Neural crest cell (in vitro differentiated cells): Measurements from ENCODE around the gene TPM2. TPM values are rescaled to one million over a fixed set of nuclear protein-coding genes. Genes with fewer than 3 reads are reported as not detected.

Source experiments
- DNase-seq: peaks from one replicate; pipeline ENCODE4 v3.0.0; 2021; ENCODE audit warnings: low read depth, mixed read lengths, low spot score
- H3K27ac Mint-ChIP-seq: one replicate; pipeline ENCODE4 v1.8.0; 2021; ENCODE audit warnings: mild to moderate bottlenecking, mixed read lengths; ENCODE audit not compliant: unreplicated experiment
- H3K27me3 Mint-ChIP-seq: 2 replicates; pipeline ENCODE4 v1.8.0; 2021; ENCODE audit warnings: low read depth, mild to moderate bottlenecking, mixed read lengths
- H3K36me3 Mint-ChIP-seq: 2 replicates; pipeline ENCODE4 v1.8.0; 2021; ENCODE audit warnings: low read depth, mild to moderate bottlenecking, mixed read lengths
- H3K4me1 Mint-ChIP-seq: 2 replicates; pipeline ENCODE4 v1.8.0; 2021; ENCODE audit warnings: mixed read lengths
- H3K4me3 Mint-ChIP-seq: one replicate; pipeline ENCODE4 v1.8.0; 2021; ENCODE audit warnings: mild to moderate bottlenecking, mixed read lengths
- H3K9me3 Mint-ChIP-seq: 2 replicates; pipeline ENCODE4 v1.8.0; 2021; ENCODE audit warnings: mixed read lengths
- total RNA-seq: library from RNA; stranded (reverse); gene quantifications from 2 replicates; pipeline ENCODE4 v1.2.1, GENCODE V29; 2021
- TF ChIP-seq, protein P1 (sequence below): fragments of 200-600 bp; sonication (generic); conservative IDR thresholded peaks from 2 replicates; pipeline ENCODE4 v1.5.0; 2021; ENCODE audit warnings: antibody characterized with exemption, mild to moderate bottlenecking

Gene TPM2
- total RNA-seq, 1 donor from 2014 or later, result 159 TPM

- DNase-seq, result no peak
- no peaks in the 10 kb centered on the region for H3K27me3 Mint-ChIP-seq
- H3K27ac Mint-ChIP-seq, result no peak overlapping the region
- H3K9me3 Mint-ChIP-seq, result no peaks in the 10 kb centered on the region
- H3K4me1 Mint-ChIP-seq, result no peaks in the 10 kb centered on the region
- no peak overlapping the region for H3K4me3 Mint-ChIP-seq
- H3K36me3 Mint-ChIP-seq, result peaks cover 32% of the 10 kb centered on the region
- TF ChIP-seq, protein P1, sequence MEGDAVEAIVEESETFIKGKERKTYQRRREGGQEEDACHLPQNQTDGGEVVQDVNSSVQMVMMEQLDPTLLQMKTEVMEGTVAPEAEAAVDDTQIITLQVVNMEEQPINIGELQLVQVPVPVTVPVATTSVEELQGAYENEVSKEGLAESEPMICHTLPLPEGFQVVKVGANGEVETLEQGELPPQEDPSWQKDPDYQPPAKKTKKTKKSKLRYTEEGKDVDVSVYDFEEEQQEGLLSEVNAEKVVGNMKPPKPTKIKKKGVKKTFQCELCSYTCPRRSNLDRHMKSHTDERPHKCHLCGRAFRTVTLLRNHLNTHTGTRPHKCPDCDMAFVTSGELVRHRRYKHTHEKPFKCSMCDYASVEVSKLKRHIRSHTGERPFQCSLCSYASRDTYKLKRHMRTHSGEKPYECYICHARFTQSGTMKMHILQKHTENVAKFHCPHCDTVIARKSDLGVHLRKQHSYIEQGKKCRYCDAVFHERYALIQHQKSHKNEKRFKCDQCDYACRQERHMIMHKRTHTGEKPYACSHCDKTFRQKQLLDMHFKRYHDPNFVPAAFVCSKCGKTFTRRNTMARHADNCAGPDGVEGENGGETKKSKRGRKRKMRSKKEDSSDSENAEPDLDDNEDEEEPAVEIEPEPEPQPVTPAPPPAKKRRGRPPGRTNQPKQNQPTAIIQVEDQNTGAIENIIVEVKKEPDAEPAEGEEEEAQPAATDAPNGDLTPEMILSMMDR, result no peak
Observed at GRCh38 chr9:35705836-35706430, 16.2 kb upstream of the TPM2 start.

DNA sequence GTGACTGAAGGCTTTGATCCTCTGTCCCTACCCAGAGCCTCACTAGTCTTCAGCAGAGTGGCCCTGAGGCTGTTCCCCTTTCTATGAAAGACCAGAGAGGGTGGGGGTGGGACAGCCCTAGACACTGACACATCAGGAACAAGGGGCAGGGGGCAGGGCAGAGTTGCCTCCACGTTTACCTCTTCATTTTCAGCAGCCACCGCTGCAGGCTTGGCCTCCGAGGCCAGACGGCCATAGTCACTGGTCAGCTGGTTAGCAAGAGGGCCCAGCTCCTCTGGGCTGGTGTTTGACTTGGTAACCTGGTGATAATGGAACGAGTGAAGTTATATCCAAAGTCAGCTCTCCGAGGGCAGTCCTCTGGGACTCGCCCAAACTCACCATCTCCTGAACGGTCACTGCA, 15.6 kb upstream of the TPM2 start:
- no peaks in the 10 kb centered on the region for H3K27me3 Mint-ChIP-seq
- H3K36me3 Mint-ChIP-seq, result peaks cover 27% of the 10 kb centered on the region
- H3K4me3 Mint-ChIP-seq, result no peak overlapping the region
- no peaks in the 10 kb centered on the region for H3K9me3 Mint-ChIP-seq
- no peak overlapping the region for H3K27ac Mint-ChIP-seq
- TF ChIP-seq, protein P1, result no peak
- H3K4me1 Mint-ChIP-seq, result no peaks in the 10 kb centered on the region
- no peak for DNase-seq

DNA sequence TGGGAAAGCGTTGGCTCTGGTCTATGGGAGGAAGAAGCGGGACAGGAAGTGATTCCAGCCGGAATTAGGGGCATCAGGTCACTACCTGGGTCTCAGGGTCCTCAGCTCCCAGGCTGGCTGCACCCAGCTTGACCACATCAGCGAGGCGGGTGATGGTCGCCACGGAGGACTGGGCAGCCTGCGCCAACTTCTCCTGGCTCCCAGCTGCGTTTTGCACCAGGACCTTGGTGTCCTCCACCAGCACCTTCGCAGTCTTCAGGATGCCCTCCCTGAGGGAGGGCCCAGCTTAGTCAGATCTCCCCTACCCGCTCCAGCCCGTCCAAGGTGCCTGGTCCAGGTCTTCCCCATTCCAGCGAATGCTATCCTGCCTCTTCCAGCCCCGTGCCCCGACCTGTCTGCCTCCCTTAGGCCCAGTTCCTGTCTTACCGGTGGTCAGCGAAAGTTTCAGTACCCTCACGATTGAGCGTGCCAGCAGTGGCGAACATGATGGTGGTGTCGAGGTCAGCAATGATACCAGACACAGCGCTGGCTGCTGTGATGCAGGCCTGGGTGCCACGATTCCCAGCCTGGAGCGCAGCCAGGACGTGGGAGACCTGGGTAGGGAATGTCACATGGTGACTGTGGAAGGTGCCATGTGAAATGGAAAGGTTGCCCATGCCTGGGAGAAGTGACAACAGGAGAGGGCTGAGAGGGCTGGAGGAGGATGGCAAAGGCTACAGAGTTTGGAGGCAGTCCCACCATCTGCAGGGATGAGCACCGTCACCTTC, 14.4 kb upstream of the TPM2 start:
- Mint-ChIP-seq H3K4me1 (no peaks in the 10 kb centered on the region), H3K9me3 (no peaks in the 10 kb centered on the region), H3K36me3 (peaks cover 27% of the 10 kb centered on the region), H3K27me3 (no peaks in the 10 kb centered on the region), H3K4me3 (no peak overlapping the region), H3K27ac (no peak overlapping the region)
- no peak for DNase-seq
- TF ChIP-seq, protein P1, result no peak

- H3K4me3 Mint-ChIP-seq, result no peak overlapping the region
Observed at GRCh38 chr9:35702696-35703095, 13.0 kb upstream of the TPM2 start.

GRCh38 chr9:35700942-35701341, 11.2 kb upstream of the TPM2 start:
- Mint-ChIP-seq H3K4me1 (no peaks in the 10 kb centered on the region), H3K27ac (no peak overlapping the region), H3K4me3 (no peak overlapping the region), H3K36me3 (peaks cover 16% of the 10 kb centered on the region), H3K27me3 (no peaks in the 10 kb centered on the region), H3K9me3 (no peaks in the 10 kb centered on the region)
- TF ChIP-seq, protein P1, result no peak
- no peak for DNase-seq

More at GRCh38 chr9:35702696-35703095, 13.0 kb upstream of the TPM2 start:
- H3K4me1 Mint-ChIP-seq, result no peaks in the 10 kb centered on the region
- no peak overlapping the region for H3K27ac Mint-ChIP-seq
- TF ChIP-seq, protein P1, result no peak
- peaks cover 21% of the 10 kb centered on the region for H3K36me3 Mint-ChIP-seq
- H3K27me3 Mint-ChIP-seq, result no peaks in the 10 kb centered on the region
- H3K9me3 Mint-ChIP-seq, result no peaks in the 10 kb centered on the region
- DNase-seq, result no peak
